Femur (tissue), 1 donor: Measurements from ENCODE around the gene PLS3.
"Not testable (repeated sequence)": the region's sequence is repeated elsewhere in the genome, so short reads cannot be mapped to it uniquely, and the experiment has no call there.

Experiments used
- DNase-seq: peaks from one replicate; pipeline ENCODE4 v3.0.0-alpha.2; 2017

PLS3 gene, protein sequence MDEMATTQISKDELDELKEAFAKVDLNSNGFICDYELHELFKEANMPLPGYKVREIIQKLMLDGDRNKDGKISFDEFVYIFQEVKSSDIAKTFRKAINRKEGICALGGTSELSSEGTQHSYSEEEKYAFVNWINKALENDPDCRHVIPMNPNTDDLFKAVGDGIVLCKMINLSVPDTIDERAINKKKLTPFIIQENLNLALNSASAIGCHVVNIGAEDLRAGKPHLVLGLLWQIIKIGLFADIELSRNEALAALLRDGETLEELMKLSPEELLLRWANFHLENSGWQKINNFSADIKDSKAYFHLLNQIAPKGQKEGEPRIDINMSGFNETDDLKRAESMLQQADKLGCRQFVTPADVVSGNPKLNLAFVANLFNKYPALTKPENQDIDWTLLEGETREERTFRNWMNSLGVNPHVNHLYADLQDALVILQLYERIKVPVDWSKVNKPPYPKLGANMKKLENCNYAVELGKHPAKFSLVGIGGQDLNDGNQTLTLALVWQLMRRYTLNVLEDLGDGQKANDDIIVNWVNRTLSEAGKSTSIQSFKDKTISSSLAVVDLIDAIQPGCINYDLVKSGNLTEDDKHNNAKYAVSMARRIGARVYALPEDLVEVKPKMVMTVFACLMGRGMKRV

GRCh38 chrX:115560978-115561604, at the start of gene PLS3:
Gene PLS3 (plus strand): TSS chrX:115561174. CDS start chrX:115610251, 49,077 bp downstream.
- DNase-seq: peak; percentile 90

DNA sequence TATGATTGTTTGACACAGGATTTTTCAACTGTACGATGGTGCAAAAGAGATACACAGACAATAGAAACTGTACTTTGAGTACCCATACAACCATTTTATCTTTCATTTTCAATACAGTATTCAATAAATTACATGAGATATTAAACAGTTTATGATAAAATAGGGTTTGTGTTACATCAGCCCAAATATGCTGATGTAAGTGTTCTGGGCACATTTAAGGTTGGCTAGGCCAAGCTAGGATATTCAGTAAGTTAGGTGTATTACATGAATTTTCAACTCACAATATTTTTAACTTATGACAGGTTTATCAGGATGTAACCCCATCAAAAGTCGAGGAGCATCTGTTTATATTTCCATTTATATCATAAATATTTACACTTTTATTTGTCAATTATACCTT, 42.9 kb upstream of the PLS3 start:
- no peak for DNase-seq

- DNase-seq: no peak
Measured at GRCh38 chrX:115521741-115522140, 39.2 kb upstream of the PLS3 start.

DNA sequence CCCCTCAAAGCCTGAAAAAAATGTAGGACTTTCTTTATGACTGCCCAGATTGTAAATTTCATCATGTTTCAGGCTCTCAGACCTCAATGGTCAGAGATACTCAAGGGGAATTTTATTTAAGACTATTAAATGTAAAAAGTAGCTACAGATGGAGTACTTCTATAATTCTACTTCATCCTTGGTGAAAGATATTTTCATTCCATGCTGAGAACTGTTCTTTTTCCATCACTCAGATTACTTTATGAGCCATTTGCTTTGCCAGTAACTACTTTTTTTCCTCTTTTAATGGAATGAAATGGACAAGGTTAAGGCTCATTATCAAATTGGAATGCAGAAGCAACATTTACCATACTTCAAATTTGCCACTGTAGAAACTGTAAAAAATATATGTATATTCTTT, 38.0 kb upstream of the PLS3 start:
- DNase-seq: no peak

DNA sequence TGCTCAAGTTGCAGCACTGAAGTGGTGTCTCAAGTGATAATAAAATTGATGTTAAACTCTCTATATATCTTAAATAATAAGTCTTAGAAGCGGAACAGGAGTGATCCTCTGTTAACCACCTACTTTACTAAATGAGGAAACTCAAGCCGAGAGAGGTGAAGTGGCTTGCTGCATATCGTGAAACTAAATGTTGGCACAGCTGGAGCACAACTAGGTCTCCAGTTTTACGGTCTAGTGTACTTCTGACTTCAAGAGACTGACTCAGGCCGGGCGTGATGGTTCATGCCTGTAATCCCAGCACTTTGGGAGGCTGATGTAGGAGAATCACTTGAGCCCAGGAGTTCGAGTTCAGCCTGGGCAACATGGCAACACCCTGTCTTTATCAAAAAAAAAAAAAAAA, 35.5 kb upstream of the PLS3 start:
- no peak for DNase-seq

GRCh38 chrX:115531818-115532403, 29.1 kb upstream of the PLS3 start:
- DNase-seq: no peak

GRCh38 chrX:115533485-115533884, 27.5 kb upstream of the PLS3 start:
- DNase-seq: no peak

DNA sequence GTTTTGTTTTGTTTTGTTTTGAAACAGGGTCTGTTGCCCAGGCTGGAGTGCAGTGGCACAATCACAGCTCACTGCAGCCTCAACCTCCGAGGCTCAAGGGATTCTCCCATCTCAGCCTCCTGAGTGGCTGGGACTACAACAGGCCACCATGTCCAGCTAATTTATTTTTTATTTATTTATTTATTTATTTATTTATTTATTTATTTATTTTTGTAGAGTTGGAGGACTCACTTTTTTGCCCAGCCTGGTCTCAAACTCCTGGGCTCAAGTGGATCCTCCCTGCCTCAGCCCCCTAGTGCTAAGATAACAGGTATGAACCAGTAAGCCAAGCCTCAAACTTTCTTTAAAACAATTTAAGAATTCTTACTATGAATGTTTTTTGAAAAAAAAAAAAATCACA, 26.6 kb upstream of the PLS3 start:
- no peak for DNase-seq

GRCh38 chrX:115535421-115535820, 25.6 kb upstream of the PLS3 start:
- DNase-seq: no peak

- DNase-seq: no peak
Measured at GRCh38 chrX:115535844-115536243, 25.1 kb upstream of the PLS3 start.

- no peak for DNase-seq
Measured at GRCh38 chrX:115539841-115540240, 21.1 kb upstream of the PLS3 start.

- not testable (repeated sequence) for DNase-seq
Measured at GRCh38 chrX:115541045-115541444, 19.9 kb upstream of the PLS3 start.

DNA sequence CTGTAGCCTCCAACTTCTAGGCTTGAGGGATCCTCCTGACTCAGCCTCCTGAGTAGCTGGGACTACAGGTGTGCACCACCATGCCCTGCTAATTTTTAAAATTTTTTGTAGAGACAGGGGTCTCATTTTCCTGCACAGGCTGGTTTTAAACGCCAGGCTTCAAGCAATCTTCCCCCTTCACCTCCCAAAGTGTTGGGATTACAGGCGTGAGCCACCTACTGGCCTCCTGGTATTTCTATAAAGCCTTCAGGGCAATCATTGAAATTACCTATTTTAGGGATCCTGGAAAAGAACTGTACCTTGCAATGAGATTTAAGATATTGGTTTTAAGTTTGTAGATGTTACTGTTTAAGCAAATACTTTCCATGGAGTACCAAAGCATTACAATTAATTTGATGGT, 13.5 kb upstream of the PLS3 start:
- no peak for DNase-seq

GRCh38 chrX:115549008-115549407, 12.0 kb upstream of the PLS3 start:
- DNase-seq: no peak

- DNase-seq: no peak
Measured at GRCh38 chrX:115553171-115553570, 7.8 kb upstream of the PLS3 start.

- no peak for DNase-seq
Measured at GRCh38 chrX:115559672-115560071, 1.3 kb upstream of the PLS3 start.

DNA sequence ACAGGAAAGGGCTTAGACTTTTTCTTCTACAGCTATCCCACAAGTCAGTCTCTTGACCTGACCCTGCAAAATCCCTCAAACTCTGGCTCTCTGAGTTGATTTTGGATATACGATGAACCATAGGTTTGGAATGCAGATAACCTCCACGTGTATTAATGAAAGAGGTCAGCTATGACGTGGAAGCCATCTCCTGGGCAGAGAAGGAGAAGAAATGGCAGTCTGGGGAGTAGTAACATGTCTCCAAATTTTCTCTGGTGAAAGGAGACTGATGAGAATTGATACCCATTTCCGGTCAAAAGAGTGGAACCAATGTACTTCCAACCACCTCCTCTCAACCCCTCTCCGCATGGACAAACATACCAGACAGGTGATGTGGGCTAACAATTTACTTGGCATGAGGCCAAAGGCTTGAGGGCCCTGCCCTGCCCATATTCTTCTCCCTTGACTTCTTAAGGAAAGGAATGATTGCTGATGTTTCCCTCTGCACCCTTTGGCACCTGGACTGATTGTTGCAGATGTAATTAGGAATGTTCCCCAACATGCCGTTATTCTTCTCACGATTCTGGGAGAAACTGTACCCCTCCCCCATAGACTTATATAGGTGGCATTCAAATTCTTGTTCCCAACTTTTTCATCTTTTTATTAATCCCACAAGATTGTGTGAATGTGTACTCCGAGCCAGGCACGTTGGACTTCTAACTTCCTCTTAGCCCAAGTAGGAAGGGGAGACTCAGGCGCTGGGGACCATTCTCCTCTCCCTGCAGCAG, 580 bp upstream of the PLS3 start:
- no peak for DNase-seq

GRCh38 chrX:115561605-115562479, 868 bp downstream of the PLS3 start:
- peak; percentile 59 for DNase-seq

DNA sequence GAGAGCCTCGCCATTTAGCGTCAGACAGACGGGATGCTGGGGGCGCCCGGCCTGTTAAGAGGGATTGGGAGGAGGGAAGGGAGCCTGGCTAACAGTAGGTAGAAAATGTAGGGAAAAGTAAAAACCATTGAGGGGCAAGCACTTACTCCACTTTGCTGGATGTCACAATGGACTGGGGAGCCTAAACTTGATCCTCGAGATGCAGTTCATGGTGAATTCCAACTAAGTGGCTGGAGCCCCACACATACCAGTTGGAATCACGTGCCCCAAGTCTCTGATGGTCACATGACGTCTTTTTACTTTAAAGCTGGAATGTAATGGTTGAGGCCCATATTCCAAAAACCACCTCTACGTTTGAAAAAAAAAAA, 1.5 kb downstream of the PLS3 start:
- DNase-seq: no peak

- DNase-seq: no peak
Measured at GRCh38 chrX:115563633-115564162, 2.7 kb downstream of the PLS3 start.

GRCh38 chrX:115564243-115564642, 3.3 kb downstream of the PLS3 start:
- no peak for DNase-seq

DNA sequence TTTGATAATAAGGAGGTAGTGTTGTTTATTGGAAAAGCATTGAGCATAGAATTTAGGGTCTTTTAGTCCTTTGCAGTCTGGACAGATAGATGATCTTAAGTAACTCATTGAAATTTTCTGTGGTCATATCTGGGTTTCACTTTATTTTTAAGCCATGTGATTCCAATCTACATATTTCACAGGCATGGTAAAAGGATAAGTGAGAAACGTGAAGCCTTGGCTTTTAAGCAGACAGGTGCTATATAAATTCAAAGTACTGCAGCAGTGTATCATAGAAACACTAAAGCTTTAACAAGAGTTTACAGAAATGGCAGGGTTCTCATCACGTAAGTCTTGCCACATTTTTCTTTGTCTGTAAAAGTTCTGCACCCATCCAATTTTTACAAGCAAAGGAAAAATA, 4.9 kb downstream of the PLS3 start:
- no peak for DNase-seq
